C4-2B (cell line): ENCODE results near the gene FAHD2A.

Experiments
- CTCF ChIP-seq: fragments of 450-650 bp; conservative IDR thresholded peaks from 2 replicates; pipeline ENCODE4 v1.5.1; 2017; ENCODE audit warnings: mild to moderate bottlenecking
- ZFX ChIP-seq: fragments of 450-650 bp; IDR thresholded peaks from 2 replicates; pipeline ENCODE4 v1.6.1; 2017

- TF ChIP-seq CTCF (no peak), ZFX (no peak)
Measured at GRCh38 chr2:95401480-95401879, 1.0 kb upstream of the FAHD2A start.
